A673 (cell line): ENCODE data around the gene TNS4. TPM values are rescaled to one million over a fixed set of nuclear protein-coding genes. Genes with fewer than 3 reads are reported as not detected.
A peak's percentile ranks its signal among the peaks of the same experiment; 100 is the strongest.

Experiments
- BruUV-seq: library from RNA; stranded (reverse); fragments of 400-500 nt; replicated peaks from 2 replicates; lab custom pipeline; 2021; lab: Mats Ljungman, UMichigan
- CTCF ChIA-PET: fragments of 300-600 bp; sonication (Branson Sonifier 250); formaldehyde crosslinking; loops from one replicate; lab custom pipeline; 2022; ENCODE audit warnings: antibody characterized with exemption; lab: Charles Lee
- POLR2A ChIA-PET: fragments of 300-600 bp; sonication (Branson Sonifier 250); formaldehyde crosslinking; loops from one replicate; lab custom pipeline; 2022; ENCODE audit warnings: antibody characterized with exemption; ENCODE audit not compliant: low non-redundant PET; lab: Charles Lee
- DNase-seq: peaks from one replicate; pipeline ENCODE4 v3.0.0-alpha.2; 2015; ENCODE audit warnings: low spot score
- H3K27ac ChIP-seq: fragments of 200-600 bp; sonication (generic); 2 replicates; pipeline ENCODE4 v1.5.1; 2016; ENCODE audit warnings: mixed run types, low read depth, mild to moderate bottlenecking, mixed read lengths, antibody characterized with exemption, low read length; ENCODE audit not compliant: poor library complexity, severe bottlenecking
- H3K27me3 ChIP-seq: fragments of 200-600 bp; sonication (generic); replicated peaks from 2 replicates; pipeline ENCODE4 v1.6.1; 2017; ENCODE audit warnings: mixed run types, low read depth, mild to moderate bottlenecking, mixed read lengths, antibody characterized with exemption, low read length; ENCODE audit not compliant: insufficient read depth, poor library complexity
- H3K36me3 ChIP-seq: fragments of 200-600 bp; sonication (generic); 2 replicates; pipeline ENCODE4 v1.6.1; 2016; ENCODE audit warnings: mixed run types, mild to moderate bottlenecking, mixed read lengths, antibody characterized with exemption, low read length; ENCODE audit not compliant: insufficient read depth, poor library complexity, severe bottlenecking
- H3K4me1 ChIP-seq: fragments of 200-600 bp; sonication (generic); 2 replicates; pipeline ENCODE4 v1.6.1; 2017; ENCODE audit warnings: mixed run types, mild to moderate bottlenecking, mixed read lengths, antibody characterized with exemption, low read length; ENCODE audit not compliant: insufficient read depth, poor library complexity, severe bottlenecking
- H3K4me3 ChIP-seq: fragments of 200-600 bp; sonication (generic); 2 replicates; pipeline ENCODE4 v1.5.1; 2016; ENCODE audit warnings: low read depth, mixed run types, mild to moderate bottlenecking, mixed read lengths, low read length; ENCODE audit not compliant: poor library complexity, severe bottlenecking
- H3K9me3 ChIP-seq: fragments of 200-600 bp; sonication (generic); 2 replicates; pipeline ENCODE4 v1.6.1; 2016; ENCODE audit warnings: mixed run types, low read depth, mild to moderate bottlenecking, mixed read lengths, antibody characterized with exemption, low read length; ENCODE audit not compliant: poor library complexity, severe bottlenecking
- CTCF ChIP-seq: fragments of 300-800, 200-600 bp; sonication (generic); conservative IDR thresholded peaks from 2 replicates; pipeline ENCODE4 v1.5.1; 2017; ENCODE audit warnings: low read depth, mild to moderate bottlenecking, antibody characterized with exemption, low read length, moderate library complexity, mixed read lengths
- EZH2 ChIP-seq: fragments of 200-600 bp; sonication (generic); IDR thresholded peaks from 2 replicates; pipeline ENCODE4 v1.6.1; 2017; ENCODE audit warnings: borderline replicate concordance, low read depth, mild to moderate bottlenecking, mixed read lengths, antibody characterized with exemption, low read length; ENCODE audit not compliant: poor library complexity, severe bottlenecking
- intact Hi-C: fragments of 100-400 bp; cut with micrococcal nuclease; formaldehyde crosslinking; loops from one replicate; pipeline ENCODE4 v1.10.0; 2022; ENCODE audit not compliant: unreplicated experiment
- total RNA-seq: library from RNA; stranded (reverse); gene quantifications from 2 replicates; pipeline ENCODE4 v1.2.3, GENCODE V29; 2021

The TNS4 gene
- total RNA-seq, 1 experiment from 2014 or later = not detected

DNA sequence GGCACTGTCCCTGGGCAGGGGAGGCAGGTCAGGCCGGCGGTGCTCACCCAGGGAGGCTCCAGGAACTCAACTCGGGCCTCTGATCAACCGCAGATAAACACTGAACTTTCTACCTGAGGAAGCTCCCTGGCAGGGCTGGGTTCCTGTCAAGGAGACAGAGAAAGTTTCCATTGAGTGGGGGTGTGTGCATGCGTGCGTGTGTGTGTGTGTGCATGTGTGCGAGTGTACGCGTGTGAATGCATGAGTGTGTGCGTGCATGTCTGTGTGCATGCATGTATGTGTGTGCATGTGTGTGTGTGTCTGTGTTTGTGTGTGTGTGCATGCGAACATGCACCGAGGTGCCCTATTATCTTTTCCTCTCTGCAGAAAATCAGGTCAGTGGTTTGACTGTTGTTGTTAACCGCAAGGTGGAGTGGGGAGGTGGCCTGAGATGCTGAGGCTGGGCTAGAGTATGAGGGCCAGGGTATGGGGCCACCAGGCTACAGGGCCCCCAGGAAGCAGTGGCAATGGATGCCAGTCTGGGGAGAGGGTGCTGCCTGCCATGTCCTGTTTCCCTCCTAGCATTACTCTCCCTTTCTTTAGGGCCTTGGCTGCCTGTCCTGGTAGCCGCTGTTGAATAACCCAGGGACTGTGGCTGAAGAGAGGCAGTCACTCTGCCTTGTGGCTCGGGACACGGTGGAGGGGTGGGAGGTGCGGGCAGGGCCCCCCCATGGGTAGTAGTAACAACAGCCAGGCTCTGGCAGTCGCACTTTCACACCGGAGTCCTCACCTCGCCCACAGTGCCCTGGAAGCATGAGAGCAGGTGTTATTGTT is 39.8 kb upstream of the TNS4 start:
- H3K4me1 ChIP-seq = peaks cover 9% of the 10 kb centered on the region
- POLR2A ChIA-PET = no interaction called here

GRCh38 chr17:40540448-40540847 is 39.0 kb upstream of the TNS4 start:
- no peak for TF ChIP-seq CTCF
- no peak for TF ChIP-seq EZH2
- intact Hi-C loops = no loop called here
- CTCF ChIA-PET = no interaction called here
- DNase-seq = no peak
- BruUV-seq = no TSS peak
- POLR2A ChIA-PET = no interaction called here
- no peaks in the 10 kb centered on the region for H3K9me3 ChIP-seq
- H3K27ac ChIP-seq = no peak overlapping the region
- H3K36me3 ChIP-seq = no peaks in the 10 kb centered on the region
- peaks cover 9% of the 10 kb centered on the region for H3K4me1 ChIP-seq
- no peak overlapping the region for H3K4me3 ChIP-seq
- no peaks in the 10 kb centered on the region for H3K27me3 ChIP-seq

More for the DNA sequence above, 39.8 kb upstream of the TNS4 start:
- CTCF ChIA-PET = no interaction called here
- no peaks in the 10 kb centered on the region for H3K9me3 ChIP-seq
- intact Hi-C loops = no loop called here
- H3K27ac ChIP-seq = no peak overlapping the region
- H3K36me3 ChIP-seq = no peaks in the 10 kb centered on the region
- BruUV-seq = no TSS peak
- TF ChIP-seq EZH2 = no peak
- TF ChIP-seq CTCF = no peak
- DNase-seq = no peak
- H3K4me3 ChIP-seq = no peak overlapping the region
- H3K27me3 ChIP-seq = no peaks in the 10 kb centered on the region

DNA sequence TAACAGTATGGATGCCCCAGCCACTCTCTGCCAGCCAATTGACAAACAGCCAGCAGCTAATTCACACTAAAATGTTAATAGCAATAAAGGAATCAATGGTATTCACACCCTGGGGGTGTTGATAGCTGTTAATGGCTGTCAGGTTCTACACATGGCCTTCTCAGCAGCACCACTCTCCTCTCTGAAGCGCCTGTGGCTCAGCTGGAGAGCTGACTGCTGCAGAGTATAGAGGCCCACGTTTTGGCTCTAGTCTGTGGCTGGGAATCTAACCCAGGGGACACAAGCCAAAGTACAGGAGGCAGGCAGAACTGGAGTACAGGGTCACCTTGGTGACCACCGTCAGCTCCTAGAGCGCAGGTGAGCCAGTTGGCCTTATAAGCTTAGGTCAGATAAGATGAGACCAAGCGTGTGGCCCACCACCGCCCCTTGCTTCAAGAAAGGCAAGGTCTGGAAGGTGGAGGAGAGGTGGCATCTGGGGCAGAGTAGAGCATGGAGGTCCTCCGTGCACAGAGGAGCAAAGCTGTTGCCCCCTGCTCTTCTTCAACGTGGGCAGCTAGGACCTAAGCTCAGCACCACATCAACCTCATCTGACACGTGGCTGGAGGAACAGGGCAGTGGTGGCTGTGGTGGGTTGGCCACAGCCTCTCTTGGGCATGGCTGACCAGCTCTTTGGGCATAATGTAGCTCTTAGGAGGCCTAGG is 38.4 kb upstream of the TNS4 start:
- H3K4me1 ChIP-seq = peaks cover 9% of the 10 kb centered on the region
- H3K9me3 ChIP-seq = no peaks in the 10 kb centered on the region
- no peak for TF ChIP-seq CTCF
- POLR2A ChIA-PET = interaction anchor here (0.6 kb wide), 1 partner anchor 12 kb away, joined by 3 read pairs; no protein-coding TSS in a partner anchor
- no peaks in the 10 kb centered on the region for H3K36me3 ChIP-seq
- no peaks in the 10 kb centered on the region for H3K27me3 ChIP-seq
- BruUV-seq = no TSS peak
- CTCF ChIA-PET = no interaction called here
- H3K4me3 ChIP-seq = no peak overlapping the region
- peak overlapping the region; percentile 37 for H3K27ac ChIP-seq
- intact Hi-C loops = loop anchor here (10.0 kb wide), 1 partner anchor 95 kb away; the partner anchor contains the start of gene IGFBP4
- DNase-seq = no peak
